Peyer's patch (tissue), 4 donors: Measurements from ENCODE around the gene SEC11A. TPM values are rescaled to one million over a fixed set of nuclear protein-coding genes. Genes with fewer than 3 reads are reported as not detected.
"Not testable (repeated sequence)": the region's sequence is repeated elsewhere in the genome, so short reads cannot be mapped to it uniquely, and the experiment has no call there.

ENCODE experiments used
- DNase-seq, 3 donors: peaks; one replicate each; pipeline ENCODE4 v3.0.0-alpha.2; 2017 to 2019
- H3K27ac ChIP-seq, 4 donors: fragments of 200-600 bp; sonication (generic); one replicate each; pipeline ENCODE4 v1.5.1; 2016 to 2019
- H3K27me3 ChIP-seq, 2 donors: fragments of 200-600 bp; sonication (generic); one replicate each; pipeline ENCODE4 v1.5.1; 2019
- H3K36me3 ChIP-seq, 3 donors: fragments of 200-600 bp; sonication (generic); one replicate each; pipeline ENCODE4 v1.5.1; 2016 to 2019
- H3K4me1 ChIP-seq, 4 donors: fragments of 200-600 bp; sonication (generic); one replicate each; pipeline ENCODE4 v1.5.1; 2016 to 2019
- H3K4me3 ChIP-seq, 4 donors: fragments of 200-600 bp; sonication (generic); 1 replicate in 3 of 4; 2 replicates in 1 of 4; pipeline ENCODE4 v1.5.1; 2016 to 2019; ENCODE audit warnings: mild to moderate bottlenecking in 1 of 4
- H3K9me3 ChIP-seq, 4 donors: fragments of 200-600 bp; sonication (generic); one replicate each; pipeline ENCODE4 v1.5.1; 2016 to 2019; ENCODE audit warnings: mild to moderate bottlenecking in 1 of 4
- POLR2A ChIP-seq, 2 donors: fragments of 450-650 bp; IDR thresholded peaks; one replicate each; pipeline ENCODE4 v1.5.1; 2017; ENCODE audit warnings: antibody characterized with exemption in 2 of 2, mild to moderate bottlenecking in 2 of 2, moderate library complexity in 2 of 2
- total RNA-seq, 4 donors: library from RNA; depleted of rRNA; stranded (reverse); fragments of >200 nt; gene quantifications; one replicate each; pipeline ENCODE4 v1.1.0, GENCODE V29; 2016
- TF ChIP-seq, protein P1 (sequence below), 6 experiments: fragments of 450-650 bp in 4 of 6; fragments of 200-600 bp in 2 of 6; sonication (generic) in 1 of 6; IDR thresholded peaks; one replicate each; pipeline ENCODE4 v1.5.1; 2017 to 2019; ENCODE audit warnings: antibody characterized with exemption in 6 of 6, mild to moderate bottlenecking in 3 of 6, moderate library complexity in 1 of 6

The SEC11A gene
- total RNA-seq, 4 donors from 2014 or later: 35.9 to 75.1 (median 61.7) TPM

DNA sequence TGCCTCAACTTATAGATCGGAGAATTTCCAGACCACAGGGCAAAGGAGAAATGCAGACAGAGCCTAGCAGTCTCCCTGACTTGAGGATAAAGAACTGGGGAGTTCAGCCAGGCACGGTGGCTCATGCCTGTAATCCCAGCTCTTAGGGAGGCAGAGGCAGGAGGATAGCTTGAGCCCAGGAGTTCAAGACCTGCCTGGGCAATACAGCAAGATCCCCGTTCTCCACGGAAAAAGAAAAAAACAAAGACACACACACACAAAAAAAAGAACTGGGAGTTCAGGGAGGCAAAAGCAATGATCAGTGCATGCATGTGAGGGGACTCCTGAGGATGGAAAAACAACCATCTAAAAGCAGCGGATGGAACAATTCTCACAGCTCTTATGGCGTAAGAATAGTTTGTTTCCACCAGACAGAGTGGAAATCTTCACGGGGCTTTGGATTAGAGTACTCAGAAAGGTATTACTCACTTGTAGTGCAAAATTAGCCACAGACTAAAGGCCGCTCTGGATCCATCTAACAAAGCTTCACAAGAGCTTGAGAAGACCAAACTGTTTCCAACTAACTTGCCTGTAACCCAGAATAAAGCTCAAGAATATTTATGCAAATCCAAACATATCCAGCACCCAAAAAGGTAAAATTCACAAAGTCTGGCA, 16.3 kb downstream of the SEC11A start:
- H3K4me3 ChIP-seq: no peak overlapping the region
- no peak overlapping the region for H3K27ac ChIP-seq
- no peaks in the 10 kb centered on the region for H3K36me3 ChIP-seq
- H3K4me1 ChIP-seq: peaks cover 0 to 12% (median 0%) of the 10 kb centered on the region in 4 donors
- H3K27me3 ChIP-seq: no peaks in the 10 kb centered on the region
- TF ChIP-seq, protein P1, sequence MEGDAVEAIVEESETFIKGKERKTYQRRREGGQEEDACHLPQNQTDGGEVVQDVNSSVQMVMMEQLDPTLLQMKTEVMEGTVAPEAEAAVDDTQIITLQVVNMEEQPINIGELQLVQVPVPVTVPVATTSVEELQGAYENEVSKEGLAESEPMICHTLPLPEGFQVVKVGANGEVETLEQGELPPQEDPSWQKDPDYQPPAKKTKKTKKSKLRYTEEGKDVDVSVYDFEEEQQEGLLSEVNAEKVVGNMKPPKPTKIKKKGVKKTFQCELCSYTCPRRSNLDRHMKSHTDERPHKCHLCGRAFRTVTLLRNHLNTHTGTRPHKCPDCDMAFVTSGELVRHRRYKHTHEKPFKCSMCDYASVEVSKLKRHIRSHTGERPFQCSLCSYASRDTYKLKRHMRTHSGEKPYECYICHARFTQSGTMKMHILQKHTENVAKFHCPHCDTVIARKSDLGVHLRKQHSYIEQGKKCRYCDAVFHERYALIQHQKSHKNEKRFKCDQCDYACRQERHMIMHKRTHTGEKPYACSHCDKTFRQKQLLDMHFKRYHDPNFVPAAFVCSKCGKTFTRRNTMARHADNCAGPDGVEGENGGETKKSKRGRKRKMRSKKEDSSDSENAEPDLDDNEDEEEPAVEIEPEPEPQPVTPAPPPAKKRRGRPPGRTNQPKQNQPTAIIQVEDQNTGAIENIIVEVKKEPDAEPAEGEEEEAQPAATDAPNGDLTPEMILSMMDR (IDR thresholded peaks at IDR 0.05): no peak
- TF ChIP-seq POLR2A (IDR thresholded peaks at IDR 0.05): no peak
- H3K9me3 ChIP-seq: no peaks in the 10 kb centered on the region
- DNase-seq: no peak

DNA sequence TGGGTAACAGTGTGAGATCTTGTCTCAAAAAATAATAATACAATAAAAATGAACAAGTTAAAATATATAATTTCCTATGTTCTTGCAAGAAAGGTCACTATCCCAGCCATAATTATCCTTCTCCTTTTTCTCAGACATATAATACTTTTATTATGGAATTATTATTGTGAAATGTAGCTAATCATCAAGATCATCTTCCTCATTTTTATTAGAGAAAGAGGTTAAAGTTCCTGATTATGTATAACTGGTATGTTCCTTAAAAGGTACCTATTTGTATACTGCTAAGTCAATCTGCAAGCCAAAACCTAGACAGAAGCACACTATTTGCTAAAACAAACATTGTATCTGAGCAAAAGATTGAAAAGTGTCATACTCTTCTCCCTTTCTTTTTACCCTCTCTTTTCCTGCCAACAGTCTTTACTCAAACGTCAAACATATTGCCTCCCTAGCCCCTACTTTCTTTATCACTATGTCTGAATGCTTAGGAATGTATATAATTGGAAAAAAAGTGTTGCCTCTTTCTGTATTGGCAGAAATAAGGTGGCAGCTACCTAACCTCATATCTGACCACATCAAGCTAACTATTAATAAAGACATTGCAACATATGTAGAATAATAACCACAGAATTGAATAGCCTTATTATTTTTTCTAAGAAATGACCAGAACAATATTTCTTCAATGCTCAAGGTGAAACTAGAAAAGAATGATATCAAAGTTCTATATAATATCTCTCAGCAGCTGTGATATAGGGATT, 18.5 kb downstream of the SEC11A start:
- no peaks in the 10 kb centered on the region for H3K36me3 ChIP-seq
- no peak for DNase-seq
- peaks cover 0 to 6% (median 0%) of the 10 kb centered on the region in 4 donors for H3K4me1 ChIP-seq
- TF ChIP-seq POLR2A (IDR thresholded peaks at IDR 0.05): no peak
- TF ChIP-seq, protein P1 (IDR thresholded peaks at IDR 0.05): no peak
- no peaks in the 10 kb centered on the region for H3K27me3 ChIP-seq
- H3K4me3 ChIP-seq: no peak overlapping the region
- no peak overlapping the region for H3K27ac ChIP-seq
- H3K9me3 ChIP-seq: no peaks in the 10 kb centered on the region

DNA sequence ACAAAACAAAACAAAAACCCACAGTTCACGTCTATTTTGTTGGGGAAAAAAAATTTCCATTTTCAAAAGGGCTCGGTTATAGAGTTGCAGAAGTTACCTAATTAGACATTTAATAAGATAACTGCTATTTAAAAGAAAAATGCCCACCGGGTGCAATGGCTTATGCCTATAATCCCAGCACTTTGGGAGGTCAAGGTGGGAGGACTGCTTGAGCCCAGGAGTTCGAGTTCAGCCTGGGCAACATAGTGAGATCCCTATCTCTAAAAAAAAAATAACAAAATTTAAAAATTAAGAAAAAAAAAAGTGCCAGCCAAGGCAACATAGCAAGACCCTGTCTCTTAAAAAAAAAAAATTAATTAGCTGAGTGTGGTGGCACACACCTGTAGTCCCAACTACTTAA, 19.2 kb downstream of the SEC11A start:
- H3K4me1 ChIP-seq: peaks cover 0 to 6% (median 0%) of the 10 kb centered on the region in 4 donors
- H3K27ac ChIP-seq: no peak overlapping the region
- no peaks in the 10 kb centered on the region for H3K36me3 ChIP-seq
- no peaks in the 10 kb centered on the region for H3K9me3 ChIP-seq
- no peaks in the 10 kb centered on the region for H3K27me3 ChIP-seq
- no peak for TF ChIP-seq POLR2A (IDR thresholded peaks at IDR 0.05)
- TF ChIP-seq, protein P1 (IDR thresholded peaks at IDR 0.05): no peak
- H3K4me3 ChIP-seq: no peak overlapping the region
- no peak for DNase-seq

DNA sequence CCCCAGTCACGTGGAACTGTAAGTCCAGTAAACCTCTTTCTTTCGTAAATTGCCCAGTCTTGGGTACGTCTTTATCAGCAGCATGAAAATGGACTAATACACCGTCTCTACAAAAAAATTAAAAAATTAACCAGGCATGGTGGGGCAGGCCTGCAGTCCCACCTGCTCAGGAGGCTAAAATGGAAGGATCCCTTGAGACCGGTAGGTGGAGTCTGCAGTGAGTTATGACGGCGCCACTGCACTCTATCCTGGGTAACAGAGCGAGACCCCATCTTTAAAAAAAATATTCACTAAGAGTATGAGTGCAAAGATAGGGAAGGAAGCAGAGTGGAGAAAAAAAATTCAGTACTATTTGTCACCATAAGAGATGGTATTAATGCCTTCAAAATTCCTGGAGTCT, 25.6 kb downstream of the SEC11A start:
- Histone ChIP-seq H3K9me3 (no peaks in the 10 kb centered on the region), H3K4me3 (no peak overlapping the region), H3K4me1 (no peaks in the 10 kb centered on the region), H3K27ac (no peak overlapping the region), H3K36me3 (peaks cover 0 to 55% (median 0%) of the 10 kb centered on the region in 3 donors), H3K27me3 (no peaks in the 10 kb centered on the region)
- TF ChIP-seq POLR2A (IDR thresholded peaks at IDR 0.05): no peak
- TF ChIP-seq, protein P1 (IDR thresholded peaks at IDR 0.05): no peak
- DNase-seq: no peak

DNA sequence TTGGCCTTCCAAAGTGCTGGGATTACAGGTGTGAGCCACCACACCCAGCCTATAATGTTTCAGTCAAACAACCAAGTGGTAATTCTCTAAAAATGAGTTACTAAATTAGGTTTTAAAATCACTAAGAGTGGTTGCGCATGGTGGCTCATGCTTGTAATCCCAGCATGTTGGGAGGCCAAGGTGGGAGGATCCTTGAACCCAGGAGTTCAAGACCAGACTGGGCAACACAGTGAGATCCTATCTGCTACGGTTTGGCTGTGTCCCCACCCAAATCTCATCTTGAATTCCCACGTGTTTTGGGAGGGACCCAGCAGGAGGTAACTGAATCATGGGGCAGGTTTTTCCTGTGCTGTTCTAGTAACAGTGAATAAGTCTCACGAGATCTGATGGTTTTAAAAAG, 26.1 kb downstream of the SEC11A start:
- Histone ChIP-seq H3K9me3 (no peaks in the 10 kb centered on the region), H3K36me3 (peaks cover 0 to 56% (median 0%) of the 10 kb centered on the region in 3 donors), H3K27me3 (no peaks in the 10 kb centered on the region), H3K27ac (no peak overlapping the region), H3K4me1 (no peaks in the 10 kb centered on the region), H3K4me3 (no peak overlapping the region)
- TF ChIP-seq, protein P1 (IDR thresholded peaks at IDR 0.05): no peak
- no peak for TF ChIP-seq POLR2A (IDR thresholded peaks at IDR 0.05)
- no peak for DNase-seq

DNA sequence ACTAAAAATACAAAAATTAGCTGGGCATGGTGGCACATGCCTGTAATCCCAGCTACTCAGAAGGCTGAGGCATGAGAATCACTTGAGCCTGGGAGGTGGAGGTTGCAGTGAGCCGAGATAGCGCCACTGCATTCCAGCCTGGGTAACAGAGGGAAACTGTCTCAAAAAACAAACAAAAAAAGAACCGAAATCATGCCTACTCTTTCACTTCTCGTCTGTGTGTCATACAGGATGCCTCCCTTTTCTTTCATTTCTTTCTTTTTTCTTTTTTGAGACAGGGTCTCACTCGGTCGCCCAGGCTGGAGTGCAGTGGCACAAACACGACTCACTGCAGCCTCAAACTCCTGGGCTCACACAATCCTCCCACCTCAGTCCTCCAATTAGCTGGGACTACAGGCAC, 29.5 kb downstream of the SEC11A start:
- not testable (repeated sequence) for H3K4me1 ChIP-seq, DNase-seq, H3K27ac ChIP-seq, H3K4me3 ChIP-seq, H3K27me3 ChIP-seq, H3K9me3 ChIP-seq
- peaks cover 0 to 67% (median 0%) of the 10 kb centered on the region in 3 donors for H3K36me3 ChIP-seq
